Epithelial cell of esophagus (primary cell): ENCODE measurements around the gene ACKR2.

ENCODE experiments used
- DNase-seq: peaks from one replicate; pipeline ENCODE4 v3.0.0; 2010; ENCODE audit warnings: low read depth
- H3K4me3 ChIP-seq: 2 replicates; pipeline ENCODE4 v1.5.1; 2011; ENCODE audit warnings: mild to moderate bottlenecking, low read length, control low read depth
- TF ChIP-seq, protein P1 (sequence below): IDR thresholded peaks from 2 replicates; pipeline ENCODE4 v1.5.1; 2011; ENCODE audit warnings: low read depth, mild to moderate bottlenecking, low read length, control low read depth, inconsistent platforms; ENCODE audit not compliant: insufficient read depth; ENCODE audit errors: missing control alignments

The ACKR2 gene

DNA sequence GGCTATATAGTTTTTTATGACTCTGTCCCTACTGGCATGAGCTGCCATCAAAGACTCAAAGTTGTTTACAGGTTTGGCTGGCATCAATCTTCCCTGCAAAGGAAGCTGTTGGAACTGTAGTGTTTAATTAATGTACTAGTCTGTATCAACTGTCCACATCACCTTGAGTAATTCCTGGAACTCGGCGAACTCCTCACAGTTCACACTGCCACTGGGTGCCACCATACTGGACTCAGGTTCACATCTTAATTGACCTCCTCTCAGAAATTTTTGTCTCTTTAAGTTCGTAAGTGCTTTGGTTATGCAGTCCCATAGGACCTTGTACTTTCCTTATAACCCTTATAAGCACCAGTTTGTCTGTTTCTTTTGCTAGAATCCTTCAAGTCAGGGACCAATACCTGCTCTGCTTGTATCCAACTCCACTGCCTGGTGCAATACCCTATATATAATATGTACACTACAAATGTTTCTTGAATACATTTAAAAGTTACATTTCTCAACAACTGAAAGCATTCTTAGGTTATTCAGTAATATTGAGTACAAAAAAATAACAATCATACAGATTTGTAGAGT lies 8.1 kb upstream of the ACKR2 start:
- no peak overlapping the region for H3K4me3 ChIP-seq
- DNase-seq, result no peak
- TF ChIP-seq, protein P1, sequence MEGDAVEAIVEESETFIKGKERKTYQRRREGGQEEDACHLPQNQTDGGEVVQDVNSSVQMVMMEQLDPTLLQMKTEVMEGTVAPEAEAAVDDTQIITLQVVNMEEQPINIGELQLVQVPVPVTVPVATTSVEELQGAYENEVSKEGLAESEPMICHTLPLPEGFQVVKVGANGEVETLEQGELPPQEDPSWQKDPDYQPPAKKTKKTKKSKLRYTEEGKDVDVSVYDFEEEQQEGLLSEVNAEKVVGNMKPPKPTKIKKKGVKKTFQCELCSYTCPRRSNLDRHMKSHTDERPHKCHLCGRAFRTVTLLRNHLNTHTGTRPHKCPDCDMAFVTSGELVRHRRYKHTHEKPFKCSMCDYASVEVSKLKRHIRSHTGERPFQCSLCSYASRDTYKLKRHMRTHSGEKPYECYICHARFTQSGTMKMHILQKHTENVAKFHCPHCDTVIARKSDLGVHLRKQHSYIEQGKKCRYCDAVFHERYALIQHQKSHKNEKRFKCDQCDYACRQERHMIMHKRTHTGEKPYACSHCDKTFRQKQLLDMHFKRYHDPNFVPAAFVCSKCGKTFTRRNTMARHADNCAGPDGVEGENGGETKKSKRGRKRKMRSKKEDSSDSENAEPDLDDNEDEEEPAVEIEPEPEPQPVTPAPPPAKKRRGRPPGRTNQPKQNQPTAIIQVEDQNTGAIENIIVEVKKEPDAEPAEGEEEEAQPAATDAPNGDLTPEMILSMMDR, result no peak

GRCh38 chr3:42801784-42802183 lies 7.5 kb upstream of the ACKR2 start:
- H3K4me3 ChIP-seq, result no peak overlapping the region
- TF ChIP-seq, protein P1, result no peak
- no peak for DNase-seq

- H3K4me3 ChIP-seq, result peak overlapping the region; percentile 95
- no peak for DNase-seq
- TF ChIP-seq, protein P1, result no peak
These were observed 6.3 kb upstream of the ACKR2 start for GRCh38 chr3:42802876-42803413.

DNA sequence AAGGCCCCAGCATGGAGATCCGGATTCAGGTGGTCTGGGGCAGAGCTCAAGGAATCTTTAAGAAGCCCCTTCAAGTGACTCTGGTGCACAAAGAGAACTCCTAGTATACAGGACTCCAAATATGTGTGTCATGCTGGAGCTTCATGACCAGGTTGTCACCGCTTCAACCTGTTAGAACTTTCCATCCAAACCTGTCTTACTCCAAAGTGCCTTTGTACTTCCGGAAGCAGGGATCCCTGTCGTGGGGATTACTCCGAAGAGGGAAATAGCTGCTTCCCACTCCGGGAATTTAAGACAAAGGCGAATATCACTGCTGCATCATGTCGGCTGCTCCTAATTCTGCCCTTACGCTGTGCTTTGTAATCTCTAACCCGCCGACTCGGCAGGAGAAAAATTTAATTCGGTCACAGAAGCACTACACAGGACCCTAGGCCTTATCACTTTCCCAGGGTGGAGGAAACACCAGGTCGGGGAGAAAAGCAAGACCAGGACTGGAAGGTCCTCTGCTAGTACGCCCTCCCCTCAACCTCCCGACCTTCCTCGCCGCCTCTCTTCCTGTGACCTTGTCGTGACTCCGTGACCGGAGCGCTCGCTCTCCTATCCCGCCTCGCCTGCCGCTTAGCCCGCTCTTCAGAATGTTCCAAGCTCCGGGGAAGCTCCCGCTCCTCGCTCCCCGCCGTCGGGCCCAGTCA lies 5.7 kb upstream of the ACKR2 start:
- DNase-seq, result peak; percentile 30
- TF ChIP-seq, protein P1, result no peak

GRCh38 chr3:42804106-42804830 lies 5.0 kb upstream of the ACKR2 start, which contains the start of gene HIGD1A:
Gene HIGD1A, minus strand, starts transcription at chr3:42804490. Its CDS starts 10,237 bp downstream, at chr3:42794253.
- peak; percentile 99 for DNase-seq
- H3K4me3 ChIP-seq, result peak within 1 kb of the TSS; percentile 95
- TF ChIP-seq, protein P1, result no peak

More for the DNA sequence above, 5.7 kb upstream of the ACKR2 start:
- peak overlapping the region; percentile 95 for H3K4me3 ChIP-seq

- no peak for DNase-seq
- peak overlapping the region; percentile 95 for H3K4me3 ChIP-seq
- TF ChIP-seq, protein P1, result no peak
These were observed 4.5 kb upstream of the ACKR2 start for GRCh38 chr3:42804831-42805132.
